AG09309 (cell line): ENCODE results near the gene PPP1R1A.

Experiments
- DNase-seq: peaks from one replicate; pipeline ENCODE4 v3.0.0-alpha.2; 2010; ENCODE audit warnings: low read depth
- H3K4me3 ChIP-seq: 2 replicates; pipeline ENCODE4 v1.5.1; 2011; ENCODE audit warnings: mild to moderate bottlenecking, low read depth, low read length, moderate library complexity; ENCODE audit not compliant: control insufficient read depth
- CTCF ChIP-seq: IDR thresholded peaks from 2 replicates; pipeline ENCODE4 v1.5.1; 2011; ENCODE audit warnings: mild to moderate bottlenecking, low read depth, low read length, inconsistent platforms; ENCODE audit not compliant: insufficient read depth, control insufficient read depth; ENCODE audit errors: missing control alignments

PPP1R1A gene

GRCh38 chr12:54588110-54588889, at the start of gene PPP1R1A:
PPP1R1A (minus strand) TSS chr12:54588659; CDS start chr12:54588488, 171 bp downstream.
- no peak for TF ChIP-seq CTCF
- DNase-seq = no peak
- no peak within 1 kb of the TSS for H3K4me3 ChIP-seq

DNA sequence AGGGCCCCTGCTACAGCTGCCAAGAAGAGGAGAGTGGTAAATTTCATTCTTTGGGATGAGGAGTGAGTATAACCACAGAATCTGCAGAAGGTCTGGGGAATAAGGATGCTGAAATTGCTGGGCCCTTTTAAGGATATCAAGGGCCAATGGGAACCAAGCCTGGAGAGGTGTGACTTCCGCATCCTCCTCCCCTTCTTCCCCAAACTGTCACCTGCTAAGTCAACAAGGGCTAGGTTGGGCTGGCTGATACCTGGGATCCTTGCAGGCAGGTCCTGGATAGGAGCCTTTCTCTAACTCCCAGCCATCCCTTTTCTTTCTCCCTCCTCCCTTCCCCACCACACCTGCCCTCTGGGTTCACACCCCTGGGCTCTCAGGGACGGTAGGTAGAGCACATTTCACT, 46.3 kb upstream of the PPP1R1A start, which contains the start of gene LACRT:
TSS of gene LACRT (minus strand) at position 101 of the 400 bp plus-strand sequence. CDS start at position 47, 54 bp downstream.
- H3K4me3 ChIP-seq = no peak within 1 kb of the TSS
- TF ChIP-seq CTCF = no peak
- no peak for DNase-seq

- DNase-seq = no peak
- H3K4me3 ChIP-seq = no peak overlapping the region
- TF ChIP-seq CTCF = no peak
Measured at GRCh38 chr12:54631988-54632728, 43.7 kb upstream of the PPP1R1A start.

GRCh38 chr12:54631551-54631950, 43.1 kb upstream of the PPP1R1A start:
- TF ChIP-seq CTCF = no peak
- no peak for DNase-seq
- no peak overlapping the region for H3K4me3 ChIP-seq

DNA sequence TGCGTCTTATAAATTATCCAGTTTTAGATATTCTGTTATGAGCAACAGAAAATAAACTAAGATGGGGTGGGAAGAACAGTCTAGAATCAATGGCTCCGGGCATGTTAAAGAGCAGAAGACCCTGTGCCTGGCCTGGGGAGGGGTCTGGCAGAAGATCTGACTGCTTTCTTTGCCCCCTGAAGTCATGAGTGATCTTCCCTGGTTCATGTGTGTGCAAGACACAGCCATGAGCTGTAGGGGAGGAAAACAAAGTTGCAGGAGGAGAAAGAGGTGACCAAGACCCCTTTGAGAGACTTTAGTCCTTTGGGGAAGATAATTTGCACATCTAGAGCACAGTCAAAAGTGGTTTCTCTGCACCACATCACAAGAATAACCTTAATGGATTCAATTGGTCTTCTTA, 41.5 kb upstream of the PPP1R1A start:
- no peak for TF ChIP-seq CTCF
- no peak for DNase-seq
- H3K4me3 ChIP-seq = no peak overlapping the region

DNA sequence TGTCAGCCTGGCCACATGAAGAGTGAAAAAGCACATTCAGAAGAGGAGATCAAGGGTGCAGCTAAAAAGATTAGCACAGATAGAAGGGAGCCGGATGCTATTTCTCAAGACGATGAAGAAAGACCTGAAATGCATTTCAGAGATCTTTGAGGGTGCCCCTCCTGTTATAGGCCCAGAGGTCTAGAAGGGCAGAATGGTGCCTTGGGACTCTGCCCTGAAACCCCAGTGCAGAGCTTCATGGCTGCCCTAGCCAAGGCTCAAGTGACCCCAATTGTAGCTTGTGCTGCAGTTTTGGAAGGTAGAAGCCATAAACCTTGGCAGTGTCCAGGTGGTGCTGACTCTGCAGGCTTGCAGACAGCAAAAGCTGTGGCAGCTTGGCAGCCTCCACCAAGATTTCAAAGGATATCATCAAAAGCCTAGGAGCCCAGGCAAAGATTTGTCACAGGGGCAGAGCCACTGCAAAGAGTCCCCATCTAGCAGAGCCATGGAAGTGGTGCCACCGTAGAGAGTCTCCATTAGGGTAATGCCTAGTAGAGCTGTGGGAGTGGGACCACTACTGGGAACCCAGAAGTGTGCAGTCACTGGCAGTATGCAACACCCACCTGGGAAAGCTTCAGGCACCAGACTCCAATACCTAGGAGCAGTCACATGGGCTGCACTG, 39.9 kb upstream of the PPP1R1A start:
- TF ChIP-seq CTCF = no peak
- DNase-seq = no peak
- no peak overlapping the region for H3K4me3 ChIP-seq
